Endothelial cell of umbilical vein (primary cell): Measurements from ENCODE around the gene DMXL2. TPM values are rescaled to one million over a fixed set of nuclear protein-coding genes. Genes with fewer than 3 reads are reported as not detected.

ENCODE experiments used
- BruUV-seq: library from RNA; stranded (reverse); fragments of 400-500 nt; replicated peaks from 2 replicates; lab custom pipeline; 2021; lab: Mats Ljungman, UMichigan
- CTCF ChIA-PET: fragments of 300-600, 350-600 bp; sonication (Branson Sonifier 250); formaldehyde crosslinking; loops from one replicate; lab custom pipeline; 2021; ENCODE audit warnings: antibody characterized with exemption, inconsistent platforms; lab: Charles Lee
- POLR2A ChIA-PET: fragments of 300-600, 350-600 bp; sonication (Branson Sonifier 250); formaldehyde crosslinking; loops from one replicate; lab custom pipeline; 2021; ENCODE audit warnings: antibody characterized with exemption, inconsistent platforms; lab: Charles Lee
- DNase-seq: peaks from one replicate; pipeline ENCODE4 v3.0.0-alpha.2; 2011; ENCODE audit warnings: low read depth, low spot score
- FAIRE-seq: peaks from 2 replicates; lab custom pipeline; 2011; peaks lifted over from hg19 to GRCh38; lab: Jason Lieb, UNC
- H2AFZ ChIP-seq: 2 replicates; pipeline ENCODE4 v1.6.0; 2012; ENCODE audit warnings: low read depth, low read length, control low read depth, inconsistent platforms
- H3K27ac ChIP-seq: 2 replicates; pipeline ENCODE4 v1.5.1; 2011; ENCODE audit warnings: low read depth, mild to moderate bottlenecking, control low read depth, low read length, moderate library complexity; ENCODE audit not compliant: insufficient read depth
- H3K27me3 ChIP-seq, 2 experiments: 2 replicates each; pipeline versions ENCODE4 v1.6.0 to v1.6.1; 2011; ENCODE audit warnings: low read length in 2 of 2, mixed read lengths in 1 of 2; ENCODE audit not compliant: control insufficient read depth in 2 of 2, insufficient read depth in 2 of 2
- H3K36me3 ChIP-seq, 2 experiments: 2 replicates in 1 of 2; 3 replicates in 1 of 2; pipeline ENCODE4 v1.5.1; 2011; ENCODE audit warnings: low read length in 2 of 2, mild to moderate bottlenecking in 1 of 2, moderate library complexity in 1 of 2; ENCODE audit not compliant: control insufficient read depth in 2 of 2, insufficient read depth in 2 of 2; ENCODE audit errors: extremely low read depth in 1 of 2
- H3K4me1 ChIP-seq: 3 replicates; pipeline ENCODE4 v1.5.1; 2011; ENCODE audit warnings: mild to moderate bottlenecking, low read length; ENCODE audit not compliant: control insufficient read depth, insufficient read depth; ENCODE audit errors: extremely low read depth
- H3K4me2 ChIP-seq: 2 replicates; pipeline ENCODE4 v1.6.1; 2011; ENCODE audit warnings: low read length, control low read depth, mixed read lengths; ENCODE audit not compliant: insufficient read depth
- H3K4me3 ChIP-seq, 3 experiments: fragments of 200-600 bp in 1 of 3; sonication (generic), shearing (Covaris generic) in 1 of 3; replicated peaks in 1 of 3; 2 replicates each; pipeline ENCODE4 v1.5.1; 2011 to 2016; ENCODE audit warnings: control low read depth in 3 of 3, low read length in 3 of 3, mild to moderate bottlenecking in 2 of 3, inconsistent platforms in 1 of 3, low read depth in 1 of 3, moderate library complexity in 1 of 3; ENCODE audit not compliant: insufficient read depth in 1 of 3
- H3K79me2 ChIP-seq: 2 replicates; pipeline ENCODE4 v1.6.0; 2012; ENCODE audit warnings: low read length, inconsistent platforms; ENCODE audit not compliant: control insufficient read depth, insufficient read depth
- H3K9ac ChIP-seq: replicated peaks from 2 replicates; pipeline ENCODE3; 2011; ENCODE audit warnings: low read length, control low read depth; ENCODE audit not compliant: insufficient read depth; ENCODE audit errors: extremely low read depth
- H3K9me1 ChIP-seq: replicated peaks from 3 replicates; pipeline ENCODE4 v1.6.0; 2011; ENCODE audit warnings: mild to moderate bottlenecking, low read length; ENCODE audit not compliant: control insufficient read depth, insufficient read depth; ENCODE audit errors: extremely low read depth
- H3K9me3 ChIP-seq: replicated peaks from 2 replicates; pipeline ENCODE4 v1.5.1; 2012; ENCODE audit warnings: low read length, inconsistent platforms; ENCODE audit not compliant: control insufficient read depth, insufficient read depth
- H4K20me1 ChIP-seq: replicated peaks from 2 replicates; pipeline ENCODE3; 2011; ENCODE audit warnings: mild to moderate bottlenecking, low read length; ENCODE audit not compliant: control insufficient read depth, insufficient read depth; ENCODE audit errors: extremely low read depth
- EZH2 ChIP-seq: IDR thresholded peaks from 2 replicates; pipeline ENCODE4 v1.6.1; 2012; ENCODE audit warnings: borderline replicate concordance, low read depth, mild to moderate bottlenecking, moderate library complexity, low read length, inconsistent platforms; ENCODE audit not compliant: severe bottlenecking
- FOS ChIP-seq: IDR thresholded peaks from 2 replicates; pipeline ENCODE4 v1.6.1; 2011; ENCODE audit warnings: mild to moderate bottlenecking, low read length, moderate library complexity, borderline replicate concordance; ENCODE audit not compliant: insufficient read depth
- GATA2 ChIP-seq: IDR thresholded peaks from 2 replicates; pipeline ENCODE4 v1.7.0; 2011; ENCODE audit warnings: low read depth, mild to moderate bottlenecking, moderate library complexity, mixed read lengths, low read length; ENCODE audit not compliant: insufficient read length, insufficient read depth
- JUN ChIP-seq: IDR thresholded peaks from 2 replicates; pipeline ENCODE4 v1.6.1; 2011; ENCODE audit warnings: borderline replicate concordance, low read depth; ENCODE audit not compliant: insufficient read length, insufficient read depth
- MYC ChIP-seq: IDR thresholded peaks from one replicate; pipeline ENCODE4 v1.6.1; 2011; ENCODE audit warnings: mild to moderate bottlenecking, low read depth, low read length
- POLR2A ChIP-seq: IDR thresholded peaks from 2 replicates; pipeline ENCODE4 v1.6.1; 2012; ENCODE audit warnings: low read depth, mild to moderate bottlenecking, control low read depth, low read length
- POLR2AphosphoS5 ChIP-seq: IDR thresholded peaks from 2 replicates; pipeline ENCODE4 v1.6.1; 2012; ENCODE audit warnings: low read depth, mild to moderate bottlenecking, control low read depth, low read length, moderate library complexity; ENCODE audit not compliant: insufficient read depth
- dilution Hi-C: fragments of 300-500 bp; cut with MboI; formaldehyde crosslinking; loops from one replicate; pipeline ENCODE4 v1.15.0; 2019; ENCODE audit warnings: low sequenced_read_pairs; ENCODE audit not compliant: extremely low pct_ligation_motif_present
- intact Hi-C: fragments of 100-400 bp; cut with micrococcal nuclease; formaldehyde crosslinking; loops from one replicate; pipeline ENCODE4 v1.10.0; 2022
- polyA plus RNA-seq, 4 experiments: library from polyadenylated mRNA; depleted of rRNA in 3 of 4; stranded (reverse) in 3 of 4; unstranded in 1 of 4; fragments of >200 nt; gene quantifications; 2 replicates each; pipeline versions ENCODE4 v1.2.1 to v1.2.3, GENCODE V29; 2011 to 2012; ENCODE audit warnings: missing spikeins in 1 of 4
- total RNA-seq: library from RNA; stranded (reverse); gene quantifications from 2 replicates; pipeline ENCODE4 v1.2.3, GENCODE V29; 2021
- TF ChIP-seq, protein P1 (sequence below), 2 donors: IDR thresholded peaks; 1 replicate in 1 of 2; 2 replicates in 1 of 2; pipeline ENCODE4 v1.5.1; 2011; ENCODE audit warnings: low read length in 2 of 2, mild to moderate bottlenecking in 2 of 2, moderate library complexity in 2 of 2, control low read depth in 1 of 2, inconsistent platforms in 1 of 2, low read depth in 1 of 2; ENCODE audit not compliant: insufficient read depth in 1 of 2; ENCODE audit errors: extremely low read depth in 1 of 2
- TF ChIP-seq, protein P2 (sequence below): IDR thresholded peaks from 2 replicates; pipeline ENCODE4 v1.6.1; 2011; ENCODE audit not compliant: insufficient read depth, insufficient read length

The DMXL2 gene
- total and polyA plus RNA-seq, 2 donors (not counting 3 experiments of a cell fraction or from before 2014, with no cell fraction given): 6.3 to 10.8 TPM

DNA sequence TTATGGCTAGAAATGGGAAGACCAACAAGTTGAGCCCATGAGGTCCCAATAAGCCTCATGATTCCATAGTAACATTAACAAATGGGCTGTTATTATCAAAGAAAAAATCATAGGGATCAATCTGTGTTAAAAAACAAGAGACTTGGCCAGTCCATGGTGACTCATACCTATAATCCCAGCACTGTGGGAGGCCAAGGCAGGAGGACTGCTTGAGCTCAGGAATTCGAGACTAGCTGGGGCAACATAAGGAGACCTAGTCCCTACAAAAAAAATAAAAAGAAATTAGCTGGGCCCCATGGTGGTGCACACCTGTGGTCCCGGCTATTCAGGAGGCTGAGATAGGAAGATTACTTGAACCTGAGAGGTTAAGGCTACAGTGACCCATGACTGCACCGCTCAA, 124.8 kb downstream of the DMXL2 start:
- ChIA-PET CTCF (interaction anchor here (0.6 to 3.7 kb wide), 8 partner anchors 39 to 335 kb away, joined by 3 to 55 read pairs (median 18); no protein-coding TSS in a partner anchor), POLR2A (no interaction called here)
- intact Hi-C loops (loop anchor here (2.0 to 5.0 kb wide), 2 partner anchors 217 to 266 kb away; no protein-coding TSS in a partner anchor), dilution Hi-C loops (no loop called here)
- DNase-seq (no peak), FAIRE-seq (no peak)
- H3K4me3 ChIP-seq: no peak overlapping the region
- H4K20me1 ChIP-seq: no peaks in the 10 kb centered on the region
- H3K4me1 ChIP-seq: peaks cover 32% of the 10 kb centered on the region
- TF ChIP-seq EZH2 (no peak), GATA2 (no peak), JUN (no peak), POLR2A (no peak), POLR2AphosphoS5 (no peak), FOS (no peak), MYC (no peak)
- TF ChIP-seq, protein P1, sequence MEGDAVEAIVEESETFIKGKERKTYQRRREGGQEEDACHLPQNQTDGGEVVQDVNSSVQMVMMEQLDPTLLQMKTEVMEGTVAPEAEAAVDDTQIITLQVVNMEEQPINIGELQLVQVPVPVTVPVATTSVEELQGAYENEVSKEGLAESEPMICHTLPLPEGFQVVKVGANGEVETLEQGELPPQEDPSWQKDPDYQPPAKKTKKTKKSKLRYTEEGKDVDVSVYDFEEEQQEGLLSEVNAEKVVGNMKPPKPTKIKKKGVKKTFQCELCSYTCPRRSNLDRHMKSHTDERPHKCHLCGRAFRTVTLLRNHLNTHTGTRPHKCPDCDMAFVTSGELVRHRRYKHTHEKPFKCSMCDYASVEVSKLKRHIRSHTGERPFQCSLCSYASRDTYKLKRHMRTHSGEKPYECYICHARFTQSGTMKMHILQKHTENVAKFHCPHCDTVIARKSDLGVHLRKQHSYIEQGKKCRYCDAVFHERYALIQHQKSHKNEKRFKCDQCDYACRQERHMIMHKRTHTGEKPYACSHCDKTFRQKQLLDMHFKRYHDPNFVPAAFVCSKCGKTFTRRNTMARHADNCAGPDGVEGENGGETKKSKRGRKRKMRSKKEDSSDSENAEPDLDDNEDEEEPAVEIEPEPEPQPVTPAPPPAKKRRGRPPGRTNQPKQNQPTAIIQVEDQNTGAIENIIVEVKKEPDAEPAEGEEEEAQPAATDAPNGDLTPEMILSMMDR (IDR thresholded peaks at IDR 0.05; ENCODE audit: extremely low read depth in 1 of 2, insufficient read depth in 1 of 2, low read depth in 1 of 2, low read length in 2 of 2): no peak
- TF ChIP-seq, protein P2, sequence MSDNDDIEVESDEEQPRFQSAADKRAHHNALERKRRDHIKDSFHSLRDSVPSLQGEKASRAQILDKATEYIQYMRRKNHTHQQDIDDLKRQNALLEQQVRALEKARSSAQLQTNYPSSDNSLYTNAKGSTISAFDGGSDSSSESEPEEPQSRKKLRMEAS: no peak
- no TSS peak for BruUV-seq
- H3K9me3 ChIP-seq: no peaks in the 10 kb centered on the region
- H3K4me2 ChIP-seq: no peak overlapping the region
- H3K27me3 ChIP-seq: no peaks in the 10 kb centered on the region
- no peak overlapping the region for H3K27ac ChIP-seq
- no peak overlapping the region for H3K9ac ChIP-seq
- no peaks in the 10 kb centered on the region for H3K79me2 ChIP-seq
- no peaks in the 10 kb centered on the region for H3K36me3 ChIP-seq
- H3K9me1 ChIP-seq: no peaks in the 10 kb centered on the region
- H2AFZ ChIP-seq: no peak overlapping the region
